GM21381 (cell line): ENCODE measurements around the gene OBSCN.

ENCODE experiments used
- ATAC-seq: cut with Tn5 transposase; IDR thresholded peaks from one replicate; pipeline ENCODE4 v1.9.1; 2021; ENCODE audit warnings: mild to moderate bottlenecking, moderate library complexity; ENCODE audit not compliant: unreplicated experiment

Gene OBSCN

DNA sequence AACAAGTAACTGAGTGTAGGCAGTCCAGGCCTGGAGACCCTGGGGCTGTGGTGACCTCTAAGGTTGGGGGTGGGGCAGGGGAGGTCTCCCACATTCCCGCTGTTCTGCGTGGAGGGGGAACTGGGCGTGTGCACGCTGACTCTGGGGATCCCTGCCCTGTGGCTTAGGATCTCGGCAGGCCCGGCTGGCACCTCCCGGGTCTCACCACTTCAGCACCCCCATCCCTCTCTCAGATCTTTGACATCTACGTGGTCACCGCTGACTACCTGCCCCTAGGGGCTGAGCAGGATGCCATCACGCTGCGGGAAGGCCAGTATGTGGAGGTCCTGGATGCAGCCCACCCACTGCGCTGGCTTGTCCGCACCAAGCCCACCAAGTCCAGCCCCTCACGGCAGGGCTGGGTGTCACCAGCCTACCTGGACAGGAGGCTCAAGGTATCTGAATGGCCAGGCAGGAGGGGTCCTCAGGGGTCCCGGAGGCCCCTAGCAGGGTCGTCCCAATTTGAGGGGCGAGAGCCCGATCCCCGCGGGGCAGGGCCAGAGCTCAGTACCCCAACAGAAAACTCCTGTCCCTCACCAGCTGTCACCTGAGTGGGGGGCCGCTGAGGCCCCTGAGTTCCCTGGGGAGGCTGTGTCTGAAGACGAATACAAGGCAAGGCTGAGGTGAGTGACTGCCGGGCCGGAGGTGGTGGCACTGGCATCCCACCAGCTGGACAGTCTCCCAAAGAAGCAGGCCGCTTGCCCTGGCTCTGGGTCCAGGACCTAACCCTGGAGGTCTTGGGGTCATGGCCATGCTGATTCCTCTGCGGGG is 130.1 kb downstream of the OBSCN start:
- ATAC-seq = no peak

GRCh38 chr1:228338521-228339051 is 130.7 kb downstream of the OBSCN start:
- no peak for ATAC-seq

DNA sequence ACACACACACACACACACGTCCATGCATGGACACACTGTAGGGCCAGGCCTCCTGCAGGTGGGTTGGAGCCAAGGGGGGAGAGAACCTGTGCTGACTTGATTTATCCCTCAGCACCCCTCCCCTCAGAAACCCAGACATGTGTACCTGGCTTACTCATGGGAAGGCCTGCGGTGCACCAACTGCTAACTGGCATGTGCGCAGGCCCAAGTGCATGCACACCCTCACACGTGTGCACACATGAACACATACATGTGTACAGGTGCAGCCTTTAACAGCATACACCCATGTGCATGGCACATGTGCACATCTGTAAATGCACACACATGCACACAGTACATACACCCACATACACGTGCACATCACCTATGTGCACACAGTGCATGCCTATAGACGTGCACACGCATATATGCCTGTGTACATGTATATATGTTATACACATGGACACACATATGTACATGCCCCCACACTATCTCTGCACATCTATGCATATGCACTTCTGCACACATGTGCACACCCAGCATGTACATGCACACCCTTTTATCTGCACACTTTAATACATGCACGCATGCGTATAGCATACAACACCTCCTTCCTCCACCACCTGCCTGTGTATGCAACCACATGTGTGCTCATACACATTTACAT is 131.3 kb downstream of the OBSCN start:
- ATAC-seq = no peak

GRCh38 chr1:228339766-228340685 is 132.2 kb downstream of the OBSCN start:
- no peak for ATAC-seq

DNA sequence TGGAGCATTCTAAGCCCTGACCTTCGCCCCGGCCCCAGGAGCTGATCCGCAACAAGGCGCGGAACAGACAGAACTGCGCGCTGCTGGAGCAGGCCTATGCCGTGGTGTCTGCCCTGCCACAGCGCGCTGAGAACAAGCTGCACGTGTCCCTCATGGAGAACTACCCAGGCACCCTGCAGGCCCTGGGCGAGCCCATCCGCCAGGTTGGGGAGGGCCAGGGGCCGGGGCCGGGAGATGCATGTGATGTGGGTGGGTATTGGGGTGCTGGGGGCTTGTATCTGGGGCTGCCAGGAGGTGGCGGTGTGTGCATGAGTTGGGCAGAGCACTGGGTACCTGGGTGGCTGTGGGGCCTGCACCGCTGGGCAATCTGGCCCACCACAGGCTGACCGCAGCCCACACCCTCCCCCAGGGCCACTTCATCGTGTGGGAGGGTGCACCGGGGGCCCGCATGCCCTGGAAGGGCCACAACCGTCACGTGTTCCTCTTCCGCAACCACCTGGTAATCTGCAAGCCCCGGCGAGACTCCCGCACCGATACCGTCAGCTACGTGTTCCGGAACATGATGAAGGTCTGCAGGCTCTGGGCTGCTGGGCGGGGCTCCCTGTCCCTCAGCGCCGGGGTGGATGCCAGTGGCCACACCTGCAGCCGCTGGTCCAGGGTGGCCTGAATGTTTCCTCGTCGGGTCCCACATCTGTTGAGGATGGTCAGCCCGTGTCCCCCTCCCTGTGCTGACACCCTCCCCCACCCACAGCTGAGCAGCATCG is 133.0 kb downstream of the OBSCN start:
- ATAC-seq = no peak

DNA sequence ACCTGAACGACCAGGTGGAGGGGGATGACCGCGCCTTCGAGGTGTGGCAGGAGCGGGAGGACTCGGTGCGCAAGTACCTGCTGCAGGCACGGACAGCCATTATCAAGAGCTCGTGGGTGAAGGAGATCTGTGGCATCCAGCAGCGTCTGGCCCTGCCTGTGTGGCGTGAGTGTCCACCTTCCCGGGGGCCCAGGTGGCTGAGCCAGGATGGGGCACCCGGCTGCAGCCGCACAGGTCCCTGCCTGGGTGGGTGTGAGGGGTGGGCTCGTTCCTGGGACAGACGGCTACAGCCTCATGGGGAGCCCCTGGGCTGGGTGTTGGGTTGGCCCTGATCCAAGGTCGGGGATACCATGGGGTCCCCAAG is 133.6 kb downstream of the OBSCN start:
- ATAC-seq = no peak

- ATAC-seq = no peak
Measured at GRCh38 chr1:228341814-228342626, 134.2 kb downstream of the OBSCN start.

- ATAC-seq = no peak
Measured at GRCh38 chr1:228342627-228343190, 134.9 kb downstream of the OBSCN start.

GRCh38 chr1:228343191-228343661 is 135.4 kb downstream of the OBSCN start:
- no peak for ATAC-seq

GRCh38 chr1:228344631-228345072 is 136.8 kb downstream of the OBSCN start:
- no peak for ATAC-seq

DNA sequence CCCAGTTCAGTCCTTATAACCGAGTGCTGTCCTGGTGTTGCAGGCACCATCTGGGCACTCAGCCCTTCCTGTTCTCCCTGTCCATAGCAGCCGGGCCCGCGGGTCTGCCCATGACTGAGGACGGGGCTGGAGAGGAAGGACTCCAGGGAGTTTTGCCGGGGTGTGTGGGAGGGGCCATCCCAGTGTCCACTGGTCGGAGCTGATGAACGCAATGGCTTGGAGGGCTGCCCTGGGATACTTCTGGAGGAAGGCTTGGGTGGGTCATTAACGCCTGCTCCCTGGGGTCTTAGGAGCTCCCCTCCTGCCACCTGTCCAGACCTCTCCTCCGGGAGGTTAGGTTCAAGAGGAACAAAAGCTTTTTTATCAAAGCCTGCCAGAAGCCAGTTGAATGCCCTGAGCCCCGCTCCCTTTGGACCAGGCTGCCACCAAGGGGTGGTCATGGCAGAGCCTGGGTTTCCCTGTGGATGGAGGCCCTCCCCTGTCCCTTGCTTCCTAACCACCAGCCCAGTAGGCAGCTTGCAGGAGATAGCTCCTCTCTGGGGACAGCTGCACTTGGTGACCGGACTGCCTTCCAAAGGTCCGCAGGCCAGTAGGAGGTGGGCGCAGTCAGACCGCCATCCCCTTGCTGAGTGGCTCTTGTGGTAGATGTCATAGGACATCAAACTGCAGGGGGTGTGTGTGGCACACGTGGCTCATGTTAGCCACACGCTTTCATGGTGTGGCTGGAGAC is 137.5 kb downstream of the OBSCN start:
- no peak for ATAC-seq

GRCh38 chr1:228346731-228347130 is 138.9 kb downstream of the OBSCN start:
- ATAC-seq = no peak

- no peak for ATAC-seq
Measured at GRCh38 chr1:228347181-228347580, 139.3 kb downstream of the OBSCN start.

DNA sequence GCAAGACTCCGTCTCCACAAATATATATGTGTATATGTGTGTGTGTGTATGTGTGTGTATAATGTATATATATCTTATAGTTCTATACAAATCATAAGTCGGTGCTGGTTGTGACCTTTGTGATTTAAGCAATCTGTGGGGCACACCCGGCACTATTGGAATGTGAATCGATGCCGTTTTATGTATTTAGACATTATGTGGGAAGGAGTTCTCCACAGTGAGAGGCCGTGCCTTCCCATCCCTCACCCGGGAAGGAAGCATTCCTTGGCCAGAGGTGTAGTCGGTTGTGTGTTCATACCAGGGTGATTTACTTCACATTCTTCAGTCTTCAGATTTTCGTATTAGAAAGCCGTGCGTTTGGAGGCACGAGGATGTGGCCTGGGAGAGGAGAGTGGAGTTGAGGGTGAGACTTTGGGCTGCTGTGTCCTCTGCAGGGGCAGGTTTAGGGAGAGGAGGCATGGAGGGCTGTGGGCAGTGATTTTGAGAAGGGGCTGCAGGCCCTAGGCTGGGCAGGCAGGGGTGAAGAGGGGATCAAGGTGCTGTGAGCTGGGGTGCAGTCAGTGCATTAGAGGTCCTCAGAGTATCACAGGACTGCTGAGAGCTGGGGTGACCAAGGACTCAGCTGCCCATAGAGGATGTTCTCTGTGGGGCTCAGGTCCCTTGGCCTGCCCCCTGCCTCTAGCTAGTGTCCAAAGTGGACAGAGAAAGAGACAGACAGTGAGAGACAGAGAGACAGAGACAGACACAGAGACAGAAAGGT is 141.0 kb downstream of the OBSCN start:
- no peak for ATAC-seq

DNA sequence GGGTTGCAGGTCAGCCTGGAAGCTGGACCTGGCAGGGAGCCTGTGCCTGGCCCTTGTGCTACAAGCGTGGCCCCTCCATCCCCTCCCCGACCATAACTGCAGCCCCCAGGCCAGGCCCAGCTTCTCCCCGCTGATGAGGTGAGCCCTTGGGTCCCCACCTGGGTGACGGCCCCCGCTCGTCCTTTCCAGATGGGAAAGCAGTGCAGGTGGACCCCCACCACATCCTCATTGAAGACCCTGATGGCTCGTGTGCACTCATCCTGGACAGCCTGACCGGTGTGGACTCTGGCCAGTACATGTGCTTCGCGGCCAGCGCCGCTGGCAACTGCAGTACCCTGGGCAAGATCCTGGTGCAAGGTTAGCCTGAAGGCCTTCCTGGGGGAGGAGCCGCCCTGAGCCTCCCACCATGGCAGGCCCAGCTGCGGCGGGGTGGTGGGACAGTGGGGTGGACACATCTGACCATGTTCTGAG is 141.9 kb downstream of the OBSCN start:
- no peak for ATAC-seq

GRCh38 chr1:228350179-228350742 is 142.4 kb downstream of the OBSCN start:
- ATAC-seq = no peak
